WTC11 (cell line): ENCODE data around the gene TFF3. TPM values are rescaled to one million over a fixed set of nuclear protein-coding genes. Genes with fewer than 3 reads are reported as not detected.

ENCODE experiments used
- ATAC-seq: fragments of 200-7000 bp; cut with Tn5 transposase; 2 replicates; pipeline ENCODE4 v1.10.0; 2021; ENCODE audit warnings: mild to moderate bottlenecking, moderate library complexity
- CTCF ChIA-PET: fragments of 300-600 bp; sonication (Branson Sonifier 250); formaldehyde crosslinking; loops from one replicate; lab custom pipeline; 2021; ENCODE audit warnings: antibody characterized with exemption; lab: Charles Lee
- POLR2A ChIA-PET: fragments of 350-600 bp; sonication (Branson Sonifier 250); formaldehyde crosslinking; loops from one replicate; lab custom pipeline; 2021; ENCODE audit warnings: antibody characterized with exemption; lab: Charles Lee
- DNase-seq: peaks from one replicate; pipeline ENCODE4 v3.0.0; 2021; ENCODE audit warnings: low spot score
- H3K27ac Mint-ChIP-seq: 2 replicates; pipeline ENCODE4 v1.8.0; 2021; ENCODE audit warnings: mixed read lengths
- H3K27me3 Mint-ChIP-seq: 2 replicates; pipeline ENCODE4 v1.8.0; 2021; ENCODE audit warnings: low read depth, mild to moderate bottlenecking, moderate library complexity, mixed read lengths
- H3K36me3 Mint-ChIP-seq: 2 replicates; pipeline ENCODE4 v1.8.0; 2021; ENCODE audit warnings: mixed read lengths
- H3K4me1 Mint-ChIP-seq: 2 replicates; pipeline ENCODE4 v1.8.0; 2022; ENCODE audit warnings: mixed read lengths
- H3K4me3 Mint-ChIP-seq: 2 replicates; pipeline ENCODE4 v1.8.0; 2021; ENCODE audit warnings: mild to moderate bottlenecking, moderate library complexity, mixed read lengths
- H3K9me3 Mint-ChIP-seq: 2 replicates; pipeline ENCODE4 v1.8.0; 2021; ENCODE audit warnings: mixed read lengths
- FOXK1 ChIP-seq: sonication (generic); formaldehyde crosslinking; IDR thresholded peaks from 2 replicates; pipeline ENCODE4 v1.8.0; 2022; ENCODE audit warnings: mild to moderate bottlenecking, moderate library complexity, missing genetic modification reagents
- GRHL2 ChIP-seq: fragments of 250-450 bp; sonication (Bioruptor Pico); IDR thresholded peaks from 2 replicates; pipeline ENCODE4 v1.8.0; 2022; ENCODE audit warnings: mild to moderate bottlenecking, moderate library complexity; ENCODE audit not compliant: insufficient replicate concordance, severe bottlenecking
- SOX15 ChIP-seq: fragments of 250-450 bp; sonication (Bioruptor Pico); IDR thresholded peaks from 2 replicates; pipeline ENCODE4 v1.9.0; 2021; ENCODE audit warnings: mild to moderate bottlenecking
- TCF7 ChIP-seq: sonication (generic); formaldehyde crosslinking; IDR thresholded peaks from 2 replicates; pipeline ENCODE4 v1.8.0; 2022; ENCODE audit warnings: mild to moderate bottlenecking, low read depth, missing genetic modification reagents, moderate library complexity
- ZNF219 ChIP-seq: sonication (generic); formaldehyde crosslinking; IDR thresholded peaks from 2 replicates; pipeline ENCODE4 v1.8.0; 2023; ENCODE audit warnings: missing genetic modification reagents, mild to moderate bottlenecking, borderline replicate concordance
- ZNF232 ChIP-seq: sonication (generic); formaldehyde crosslinking; IDR thresholded peaks from 2 replicates; pipeline ENCODE4 v1.8.0; 2022; ENCODE audit warnings: mild to moderate bottlenecking, missing genetic modification reagents
- ZNF396 ChIP-seq: fragments of 250-450 bp; sonication (Bioruptor Pico); IDR thresholded peaks from 2 replicates; pipeline ENCODE4 v1.8.0; 2021; ENCODE audit warnings: mild to moderate bottlenecking, moderate library complexity, borderline replicate concordance
- ZNF416 ChIP-seq: fragments of 250-450 bp; sonication (Bioruptor Pico); IDR thresholded peaks from 2 replicates; pipeline ENCODE4 v1.9.0; 2021; ENCODE audit warnings: mild to moderate bottlenecking, inconsistent platforms
- total RNA-seq: library from RNA; stranded (reverse); gene quantifications from 3 replicates; pipeline ENCODE4 v1.2.3, GENCODE V29; 2021
- TF ChIP-seq, protein P1 (sequence below): sonication (generic); formaldehyde crosslinking; conservative IDR thresholded peaks from 2 replicates; pipeline ENCODE4 v1.8.1; 2023; ENCODE audit warnings: mild to moderate bottlenecking, low read depth, missing genetic modification reagents, moderate library complexity
- TF ChIP-seq, protein P2 (sequence below): fragments of 250-450 bp; sonication (Bioruptor Pico); conservative IDR thresholded peaks from 2 replicates; pipeline ENCODE4 v1.9.0; 2021; ENCODE audit warnings: mild to moderate bottlenecking
- TF ChIP-seq, protein P3 (sequence below): sonication (generic); formaldehyde crosslinking; IDR thresholded peaks from 2 replicates; pipeline ENCODE4 v1.8.1; 2022; ENCODE audit warnings: mild to moderate bottlenecking, moderate library complexity, missing genetic modification reagents
- TF ChIP-seq, protein P4 (sequence below): sonication (generic); formaldehyde crosslinking; IDR thresholded peaks from 2 replicates; pipeline ENCODE4 v1.8.1; 2022; ENCODE audit warnings: low read depth, mild to moderate bottlenecking, moderate library complexity, missing genetic modification reagents, borderline replicate concordance
- TF ChIP-seq, protein P5 (sequence below): fragments of 250-450 bp; sonication (Bioruptor Pico); IDR thresholded peaks from 2 replicates; pipeline ENCODE4 v1.9.0; 2021; ENCODE audit warnings: mild to moderate bottlenecking
- TF ChIP-seq, protein P6 (sequence below): fragments of 250-450 bp; sonication (Bioruptor Pico); IDR thresholded peaks from 2 replicates; pipeline ENCODE4 v1.9.0; 2021; ENCODE audit warnings: mild to moderate bottlenecking, borderline replicate concordance
- TF ChIP-seq, protein P7 (sequence below): sonication (generic); formaldehyde crosslinking; IDR thresholded peaks from 2 replicates; pipeline ENCODE4 v1.8.0; 2023; ENCODE audit warnings: mild to moderate bottlenecking, missing genetic modification reagents

TFF3 gene
- total RNA-seq, 1 experiment from 2014 or later = 4.2 TPM

DNA sequence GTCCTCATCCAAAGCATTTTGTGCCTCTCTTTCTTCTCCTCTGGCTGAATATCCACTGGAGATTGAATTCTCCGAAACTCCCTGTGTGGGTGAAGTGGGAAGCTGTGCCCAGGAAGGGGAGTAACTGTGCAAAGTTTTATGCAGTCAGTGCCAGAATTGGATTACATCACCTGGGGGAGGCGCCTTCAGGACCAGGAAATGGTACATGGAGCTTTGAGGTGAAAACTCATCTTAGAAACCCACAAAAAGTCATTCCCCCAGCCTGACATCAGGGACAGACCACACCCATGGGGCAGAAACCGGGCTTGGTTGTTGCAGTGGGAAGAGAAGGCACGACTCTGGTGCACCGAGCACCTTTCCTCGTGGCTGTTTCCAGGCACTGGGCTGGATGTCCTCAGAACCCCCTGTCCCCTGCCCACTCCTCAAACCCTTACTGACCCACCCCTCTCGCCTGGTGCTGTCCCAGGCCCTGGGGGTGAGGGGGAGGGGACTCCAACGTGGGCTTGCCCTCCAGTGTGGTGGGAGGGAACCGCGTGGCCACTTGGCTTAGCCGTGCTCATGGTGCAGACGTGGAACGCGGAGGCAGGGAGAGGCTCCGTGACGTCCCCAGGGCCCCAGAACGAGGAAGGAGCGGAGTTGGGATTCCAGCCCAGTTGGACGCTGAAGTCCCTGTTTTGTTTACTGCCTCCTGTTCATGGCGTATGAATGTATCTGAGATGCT lies 15.7 kb downstream of the TFF3 start:
- DNase-seq (no peak), ATAC-seq (no peak)
- no peaks in the 10 kb centered on the region for H3K27me3 Mint-ChIP-seq
- H3K4me1 Mint-ChIP-seq = peaks cover 12% of the 10 kb centered on the region
- ChIA-PET POLR2A (no interaction called here), CTCF (interaction anchor here (0.8 kb wide), 1 partner anchor 10 kb away, joined by 5 read pairs; no protein-coding TSS in a partner anchor)
- no peak overlapping the region for H3K27ac Mint-ChIP-seq
- H3K36me3 Mint-ChIP-seq = no peaks in the 10 kb centered on the region
- H3K9me3 Mint-ChIP-seq = no peaks in the 10 kb centered on the region
- no peak overlapping the region for H3K4me3 Mint-ChIP-seq
- no peak for TF ChIP-seq ZNF232 (CRISPR knock-in tag)
- TF ChIP-seq SOX15 (CRISPR knock-in tag) = no peak
- TF ChIP-seq ZNF219 (CRISPR knock-in tag) = no peak
- TF ChIP-seq, protein P1, sequence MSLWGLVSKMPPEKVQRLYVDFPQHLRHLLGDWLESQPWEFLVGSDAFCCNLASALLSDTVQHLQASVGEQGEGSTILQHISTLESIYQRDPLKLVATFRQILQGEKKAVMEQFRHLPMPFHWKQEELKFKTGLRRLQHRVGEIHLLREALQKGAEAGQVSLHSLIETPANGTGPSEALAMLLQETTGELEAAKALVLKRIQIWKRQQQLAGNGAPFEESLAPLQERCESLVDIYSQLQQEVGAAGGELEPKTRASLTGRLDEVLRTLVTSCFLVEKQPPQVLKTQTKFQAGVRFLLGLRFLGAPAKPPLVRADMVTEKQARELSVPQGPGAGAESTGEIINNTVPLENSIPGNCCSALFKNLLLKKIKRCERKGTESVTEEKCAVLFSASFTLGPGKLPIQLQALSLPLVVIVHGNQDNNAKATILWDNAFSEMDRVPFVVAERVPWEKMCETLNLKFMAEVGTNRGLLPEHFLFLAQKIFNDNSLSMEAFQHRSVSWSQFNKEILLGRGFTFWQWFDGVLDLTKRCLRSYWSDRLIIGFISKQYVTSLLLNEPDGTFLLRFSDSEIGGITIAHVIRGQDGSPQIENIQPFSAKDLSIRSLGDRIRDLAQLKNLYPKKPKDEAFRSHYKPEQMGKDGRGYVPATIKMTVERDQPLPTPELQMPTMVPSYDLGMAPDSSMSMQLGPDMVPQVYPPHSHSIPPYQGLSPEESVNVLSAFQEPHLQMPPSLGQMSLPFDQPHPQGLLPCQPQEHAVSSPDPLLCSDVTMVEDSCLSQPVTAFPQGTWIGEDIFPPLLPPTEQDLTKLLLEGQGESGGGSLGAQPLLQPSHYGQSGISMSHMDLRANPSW = no peak
- TF ChIP-seq, protein P2, sequence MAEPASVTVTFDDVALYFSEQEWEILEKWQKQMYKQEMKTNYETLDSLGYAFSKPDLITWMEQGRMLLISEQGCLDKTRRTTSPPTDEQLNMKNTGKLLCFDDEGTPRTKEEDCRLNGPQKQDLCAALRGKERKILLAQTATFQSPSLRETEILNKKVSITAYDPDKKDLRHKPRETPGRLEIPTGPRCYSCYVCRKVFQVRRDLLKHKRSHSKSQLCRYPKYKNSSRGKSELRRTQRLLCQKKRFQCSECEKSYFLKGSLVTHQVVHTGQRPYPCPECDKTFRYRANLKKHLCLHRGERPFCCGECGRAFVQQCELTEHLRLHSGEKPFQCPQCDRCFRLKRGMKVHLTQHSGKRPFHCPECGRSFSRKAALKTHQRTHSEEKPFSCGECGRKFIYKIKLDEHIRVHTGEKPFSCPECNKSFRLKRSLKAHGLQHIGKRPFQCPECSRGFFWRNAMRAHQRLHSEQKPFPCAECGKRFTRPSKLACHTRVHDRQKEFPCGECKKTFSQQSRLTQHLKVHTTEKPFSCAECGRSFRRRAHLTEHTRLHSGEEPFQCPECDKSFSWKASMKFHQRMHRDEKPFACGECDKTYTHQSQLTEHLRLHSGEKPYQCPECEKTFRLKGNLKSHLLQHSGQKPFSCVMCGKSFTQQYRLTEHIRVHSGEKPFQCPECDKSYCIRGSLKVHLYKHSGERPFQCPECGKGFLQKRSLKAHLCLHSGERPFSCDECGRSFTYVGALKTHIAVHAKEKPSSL (CRISPR knock-in tag) = no peak
- TF ChIP-seq, protein P3, sequence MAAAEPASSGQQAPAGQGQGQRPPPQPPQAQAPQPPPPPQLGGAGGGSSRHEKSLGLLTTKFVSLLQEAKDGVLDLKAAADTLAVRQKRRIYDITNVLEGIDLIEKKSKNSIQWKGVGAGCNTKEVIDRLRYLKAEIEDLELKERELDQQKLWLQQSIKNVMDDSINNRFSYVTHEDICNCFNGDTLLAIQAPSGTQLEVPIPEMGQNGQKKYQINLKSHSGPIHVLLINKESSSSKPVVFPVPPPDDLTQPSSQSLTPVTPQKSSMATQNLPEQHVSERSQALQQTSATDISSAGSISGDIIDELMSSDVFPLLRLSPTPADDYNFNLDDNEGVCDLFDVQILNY (CRISPR knock-in tag) = no peak
- TF ChIP-seq, protein P4, sequence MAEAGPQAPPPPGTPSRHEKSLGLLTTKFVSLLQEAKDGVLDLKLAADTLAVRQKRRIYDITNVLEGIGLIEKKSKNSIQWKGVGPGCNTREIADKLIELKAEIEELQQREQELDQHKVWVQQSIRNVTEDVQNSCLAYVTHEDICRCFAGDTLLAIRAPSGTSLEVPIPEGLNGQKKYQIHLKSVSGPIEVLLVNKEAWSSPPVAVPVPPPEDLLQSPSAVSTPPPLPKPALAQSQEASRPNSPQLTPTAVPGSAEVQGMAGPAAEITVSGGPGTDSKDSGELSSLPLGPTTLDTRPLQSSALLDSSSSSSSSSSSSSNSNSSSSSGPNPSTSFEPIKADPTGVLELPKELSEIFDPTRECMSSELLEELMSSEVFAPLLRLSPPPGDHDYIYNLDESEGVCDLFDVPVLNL (CRISPR knock-in tag) = no peak

DNA sequence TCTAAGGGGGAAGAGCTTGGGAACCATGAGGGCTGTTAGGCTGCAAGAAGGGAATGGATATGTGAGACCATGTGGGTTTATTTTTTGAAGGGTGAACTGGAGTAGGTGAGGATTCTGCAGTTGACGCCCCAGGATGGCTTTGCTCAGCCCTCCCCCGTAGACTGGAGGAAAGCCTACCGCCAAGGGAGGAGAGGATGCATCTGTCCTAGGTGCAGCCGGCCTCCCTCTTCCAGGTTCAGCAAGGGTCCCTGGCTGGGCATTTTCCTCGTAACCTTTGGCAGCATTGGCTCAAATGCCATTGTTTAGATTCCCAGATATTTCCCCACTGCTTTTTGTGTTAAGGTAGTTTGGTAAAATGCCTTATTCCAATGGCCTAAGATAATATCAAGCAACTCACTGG lies 16.6 kb downstream of the TFF3 start:
- H3K36me3 Mint-ChIP-seq = no peaks in the 10 kb centered on the region
- no peak overlapping the region for H3K4me3 Mint-ChIP-seq
- ChIA-PET POLR2A (no interaction called here), CTCF (interaction anchor here (1.2 to 4.1 kb wide), 2 partner anchors 12 to 19 kb away, joined by 3 to 32 read pairs; no protein-coding TSS in a partner anchor)
- DNase-seq (no peak), ATAC-seq (peak; percentile 23; the same call in 1 of the 2 replicates)
- no peak overlapping the region for H3K27ac Mint-ChIP-seq
- H3K4me1 Mint-ChIP-seq = peaks cover 12% of the 10 kb centered on the region
- H3K9me3 Mint-ChIP-seq = no peaks in the 10 kb centered on the region
- H3K27me3 Mint-ChIP-seq = no peaks in the 10 kb centered on the region
- TF ChIP-seq, protein P5, sequence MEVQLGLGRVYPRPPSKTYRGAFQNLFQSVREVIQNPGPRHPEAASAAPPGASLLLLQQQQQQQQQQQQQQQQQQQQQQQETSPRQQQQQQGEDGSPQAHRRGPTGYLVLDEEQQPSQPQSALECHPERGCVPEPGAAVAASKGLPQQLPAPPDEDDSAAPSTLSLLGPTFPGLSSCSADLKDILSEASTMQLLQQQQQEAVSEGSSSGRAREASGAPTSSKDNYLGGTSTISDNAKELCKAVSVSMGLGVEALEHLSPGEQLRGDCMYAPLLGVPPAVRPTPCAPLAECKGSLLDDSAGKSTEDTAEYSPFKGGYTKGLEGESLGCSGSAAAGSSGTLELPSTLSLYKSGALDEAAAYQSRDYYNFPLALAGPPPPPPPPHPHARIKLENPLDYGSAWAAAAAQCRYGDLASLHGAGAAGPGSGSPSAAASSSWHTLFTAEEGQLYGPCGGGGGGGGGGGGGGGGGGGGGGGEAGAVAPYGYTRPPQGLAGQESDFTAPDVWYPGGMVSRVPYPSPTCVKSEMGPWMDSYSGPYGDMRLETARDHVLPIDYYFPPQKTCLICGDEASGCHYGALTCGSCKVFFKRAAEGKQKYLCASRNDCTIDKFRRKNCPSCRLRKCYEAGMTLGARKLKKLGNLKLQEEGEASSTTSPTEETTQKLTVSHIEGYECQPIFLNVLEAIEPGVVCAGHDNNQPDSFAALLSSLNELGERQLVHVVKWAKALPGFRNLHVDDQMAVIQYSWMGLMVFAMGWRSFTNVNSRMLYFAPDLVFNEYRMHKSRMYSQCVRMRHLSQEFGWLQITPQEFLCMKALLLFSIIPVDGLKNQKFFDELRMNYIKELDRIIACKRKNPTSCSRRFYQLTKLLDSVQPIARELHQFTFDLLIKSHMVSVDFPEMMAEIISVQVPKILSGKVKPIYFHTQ (CRISPR knock-in tag) = no peak
- no peak for TF ChIP-seq FOXK1 (CRISPR knock-in tag)
- no peak for TF ChIP-seq ZNF232 (CRISPR knock-in tag)
- TF ChIP-seq GRHL2 (CRISPR knock-in tag) = no peak
- TF ChIP-seq, protein P6, sequence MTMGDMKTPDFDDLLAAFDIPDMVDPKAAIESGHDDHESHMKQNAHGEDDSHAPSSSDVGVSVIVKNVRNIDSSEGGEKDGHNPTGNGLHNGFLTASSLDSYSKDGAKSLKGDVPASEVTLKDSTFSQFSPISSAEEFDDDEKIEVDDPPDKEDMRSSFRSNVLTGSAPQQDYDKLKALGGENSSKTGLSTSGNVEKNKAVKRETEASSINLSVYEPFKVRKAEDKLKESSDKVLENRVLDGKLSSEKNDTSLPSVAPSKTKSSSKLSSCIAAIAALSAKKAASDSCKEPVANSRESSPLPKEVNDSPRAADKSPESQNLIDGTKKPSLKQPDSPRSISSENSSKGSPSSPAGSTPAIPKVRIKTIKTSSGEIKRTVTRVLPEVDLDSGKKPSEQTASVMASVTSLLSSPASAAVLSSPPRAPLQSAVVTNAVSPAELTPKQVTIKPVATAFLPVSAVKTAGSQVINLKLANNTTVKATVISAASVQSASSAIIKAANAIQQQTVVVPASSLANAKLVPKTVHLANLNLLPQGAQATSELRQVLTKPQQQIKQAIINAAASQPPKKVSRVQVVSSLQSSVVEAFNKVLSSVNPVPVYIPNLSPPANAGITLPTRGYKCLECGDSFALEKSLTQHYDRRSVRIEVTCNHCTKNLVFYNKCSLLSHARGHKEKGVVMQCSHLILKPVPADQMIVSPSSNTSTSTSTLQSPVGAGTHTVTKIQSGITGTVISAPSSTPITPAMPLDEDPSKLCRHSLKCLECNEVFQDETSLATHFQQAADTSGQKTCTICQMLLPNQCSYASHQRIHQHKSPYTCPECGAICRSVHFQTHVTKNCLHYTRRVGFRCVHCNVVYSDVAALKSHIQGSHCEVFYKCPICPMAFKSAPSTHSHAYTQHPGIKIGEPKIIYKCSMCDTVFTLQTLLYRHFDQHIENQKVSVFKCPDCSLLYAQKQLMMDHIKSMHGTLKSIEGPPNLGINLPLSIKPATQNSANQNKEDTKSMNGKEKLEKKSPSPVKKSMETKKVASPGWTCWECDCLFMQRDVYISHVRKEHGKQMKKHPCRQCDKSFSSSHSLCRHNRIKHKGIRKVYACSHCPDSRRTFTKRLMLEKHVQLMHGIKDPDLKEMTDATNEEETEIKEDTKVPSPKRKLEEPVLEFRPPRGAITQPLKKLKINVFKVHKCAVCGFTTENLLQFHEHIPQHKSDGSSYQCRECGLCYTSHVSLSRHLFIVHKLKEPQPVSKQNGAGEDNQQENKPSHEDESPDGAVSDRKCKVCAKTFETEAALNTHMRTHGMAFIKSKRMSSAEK (CRISPR knock-in tag) = no peak
- TF ChIP-seq TCF7 = no peak
- no peak for TF ChIP-seq ZNF416 (CRISPR knock-in tag)
- TF ChIP-seq, protein P7, sequence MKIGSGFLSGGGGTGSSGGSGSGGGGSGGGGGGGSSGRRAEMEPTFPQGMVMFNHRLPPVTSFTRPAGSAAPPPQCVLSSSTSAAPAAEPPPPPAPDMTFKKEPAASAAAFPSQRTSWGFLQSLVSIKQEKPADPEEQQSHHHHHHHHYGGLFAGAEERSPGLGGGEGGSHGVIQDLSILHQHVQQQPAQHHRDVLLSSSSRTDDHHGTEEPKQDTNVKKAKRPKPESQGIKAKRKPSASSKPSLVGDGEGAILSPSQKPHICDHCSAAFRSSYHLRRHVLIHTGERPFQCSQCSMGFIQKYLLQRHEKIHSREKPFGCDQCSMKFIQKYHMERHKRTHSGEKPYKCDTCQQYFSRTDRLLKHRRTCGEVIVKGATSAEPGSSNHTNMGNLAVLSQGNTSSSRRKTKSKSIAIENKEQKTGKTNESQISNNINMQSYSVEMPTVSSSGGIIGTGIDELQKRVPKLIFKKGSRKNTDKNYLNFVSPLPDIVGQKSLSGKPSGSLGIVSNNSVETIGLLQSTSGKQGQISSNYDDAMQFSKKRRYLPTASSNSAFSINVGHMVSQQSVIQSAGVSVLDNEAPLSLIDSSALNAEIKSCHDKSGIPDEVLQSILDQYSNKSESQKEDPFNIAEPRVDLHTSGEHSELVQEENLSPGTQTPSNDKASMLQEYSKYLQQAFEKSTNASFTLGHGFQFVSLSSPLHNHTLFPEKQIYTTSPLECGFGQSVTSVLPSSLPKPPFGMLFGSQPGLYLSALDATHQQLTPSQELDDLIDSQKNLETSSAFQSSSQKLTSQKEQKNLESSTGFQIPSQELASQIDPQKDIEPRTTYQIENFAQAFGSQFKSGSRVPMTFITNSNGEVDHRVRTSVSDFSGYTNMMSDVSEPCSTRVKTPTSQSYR = no peak
- no peak for TF ChIP-seq ZNF396 (CRISPR knock-in tag)
